K562 (cell line): ENCODE measurements around the gene FRMD4A. TPM values are rescaled to one million over a fixed set of nuclear protein-coding genes. Genes with fewer than 3 reads are reported as not detected.

Experiments used
- ATF7 ChIP-seq: fragments of 450-650 bp; IDR thresholded peaks from 2 replicates; pipeline ENCODE4 v1.7.1; 2014; ENCODE audit warnings: mild to moderate bottlenecking, moderate library complexity
- BCLAF1 ChIP-seq, 2 experiments: fragments of 450-650 bp in 1 of 2; IDR thresholded peaks; 2 replicates each; pipeline ENCODE4 v1.6.1; 2011 to 2017; ENCODE audit warnings: low read depth in 2 of 2, antibody characterized with exemption in 1 of 2, borderline replicate concordance in 1 of 2, low read length in 1 of 2, mild to moderate bottlenecking in 1 of 2, mixed read lengths in 1 of 2; ENCODE audit not compliant: control insufficient read depth in 1 of 2
- CC2D1A ChIP-seq: fragments of 450-650 bp; IDR thresholded peaks from 2 replicates; pipeline ENCODE4 v1.6.1; 2017; ENCODE audit warnings: mild to moderate bottlenecking
- CREB1 ChIP-seq, 2 experiments: sonication (generic) in 1 of 2; formaldehyde crosslinking in 1 of 2; IDR thresholded peaks; 2 replicates each; pipeline versions ENCODE4 v1.6.1 to v1.8.0; 2012 to 2022; ENCODE audit warnings: inconsistent platforms in 1 of 2, mild to moderate bottlenecking in 1 of 2, missing genetic modification reagents in 1 of 2, moderate library complexity in 1 of 2
- GATAD2A ChIP-seq: fragments of 450-650 bp; IDR thresholded peaks from 2 replicates; pipeline ENCODE4 v1.6.1; 2017
- MYNN ChIP-seq, 2 experiments: sonication (generic); formaldehyde crosslinking in 1 of 2; IDR thresholded peaks; 2 replicates each; pipeline versions ENCODE4 v1.5.0 to v1.6.1; 2016 to 2020; ENCODE audit warnings: antibody characterized with exemption in 1 of 2, missing genetic modification reagents in 1 of 2
- NBN ChIP-seq: fragments of 450-650 bp; IDR thresholded peaks from 2 replicates; pipeline ENCODE4 v1.6.1; 2016; ENCODE audit warnings: low read depth, mild to moderate bottlenecking
- SFPQ ChIP-seq: fragments of 200-400 bp; formaldehyde crosslinking; IDR thresholded peaks from 2 replicates; pipeline ENCODE4 v1.6.1; 2017; ENCODE audit warnings: mild to moderate bottlenecking, low read depth, low read length, moderate library complexity
- TOE1 ChIP-seq, 2 experiments: fragments of 450-650 bp in 1 of 2; sonication (generic) in 1 of 2; formaldehyde crosslinking in 1 of 2; IDR thresholded peaks; 2 replicates each; pipeline versions ENCODE4 v1.7.1 to v1.8.0; 2016 to 2022; ENCODE audit warnings: borderline replicate concordance in 2 of 2, mild to moderate bottlenecking in 2 of 2, antibody characterized with exemption in 1 of 2, inconsistent platforms in 1 of 2, low read depth in 1 of 2, missing genetic modification reagents in 1 of 2, moderate library complexity in 1 of 2
- VEZF1 ChIP-seq: fragments of 200-800 bp; sonication (Bioruptor generic); IDR thresholded peaks from 2 replicates; pipeline ENCODE4 v1.6.1; 2017; ENCODE audit warnings: missing genetic modification characterization, missing compliant biosample characterization
- ZNF512 ChIP-seq: IDR thresholded peaks from 2 replicates; pipeline ENCODE4 v1.6.1; 2016; ENCODE audit warnings: missing genetic modification characterization, missing compliant biosample characterization
- ZNF668 ChIP-seq: fragments of 250-450 bp; sonication (Bioruptor Pico); IDR thresholded peaks from 2 replicates; pipeline ENCODE4 v1.8.0; 2022; ENCODE audit warnings: mild to moderate bottlenecking, inconsistent platforms
- polyA plus RNA-seq, 8 experiments: library from polyadenylated mRNA; depleted of rRNA in 4 of 8; stranded (reverse) in 5 of 8; unstranded in 3 of 8; fragments of >200 nt; fragmentation: Nextera tagmentation in 2 of 8; fragmentation: Illumina TruSeq in 1 of 8; extraction: Ambion mirVana in 2 of 8; extraction: Trizol in 1 of 8; gene quantifications; 2 replicates each; pipeline versions ENCODE4 v1.2.1 to v1.2.3, GENCODE V29; 2011 to 2014; ENCODE audit warnings: inconsistent platforms in 1 of 8, missing spikeins in 1 of 8
- total RNA-seq, 7 experiments: library from RNA; depleted of rRNA in 6 of 7; stranded (reverse); fragments of >200 nt in 6 of 7; fragmentation: Illumina TruSeq in 2 of 7; extraction: Trizol in 2 of 7; gene quantifications; 2 replicates each; pipeline versions ENCODE4 v1.2.1 to v1.2.3, GENCODE V29; 2011 to 2021; ENCODE audit warnings: low replicate concordance in 1 of 7

The FRMD4A gene
- total and polyA plus RNA-seq, 9 of the 15 experiments (the other 6 are each of a cell fraction or from before 2014, with no cell fraction given) = 0.80 to 5.2 (median 3.0) TPM

- no peak for TF ChIP-seq TOE1 (IDR thresholded peaks at IDR 0.05; ENCODE audit: borderline replicate concordance)
- no peak for TF ChIP-seq TOE1 (CRISPR knock-in tag; IDR thresholded peaks at IDR 0.05; ENCODE audit: borderline replicate concordance, low read depth)
- TF ChIP-seq ATF7 = peak; percentile 50; the same call in 1 of the 2 replicates
- TF ChIP-seq ZNF512 = no peak
- peak; percentile 90; the same call in 1 of the 2 replicates for TF ChIP-seq CC2D1A
- TF ChIP-seq NBN = peak; percentile 34; the same call in 1 of the 2 replicates
- TF ChIP-seq MYNN (IDR thresholded peaks at IDR 0.05) = 0 out of 2 replicates have a peak, but pooled peaks have one; percentile 48
- no peak for TF ChIP-seq MYNN (CRISPR knock-in tag; IDR thresholded peaks at IDR 0.05)
- peak; percentile 56 for TF ChIP-seq VEZF1 (CRISPR knock-in tag)
- TF ChIP-seq SFPQ = no peak
- TF ChIP-seq GATAD2A = no peak
- no peak for TF ChIP-seq ZNF668 (CRISPR knock-in tag)
- TF ChIP-seq CREB1 (IDR thresholded peaks at IDR 0.05) = peak; percentile 51
- TF ChIP-seq CREB1 (CRISPR knock-in tag; IDR thresholded peaks at IDR 0.05) = no peak
- TF ChIP-seq BCLAF1 (IDR thresholded peaks at IDR 0.05; ENCODE audit: borderline replicate concordance in 1 of 2, control insufficient read depth in 1 of 2, low read depth in 2 of 2, low read length in 1 of 2) = 0 out of 4 replicates have a peak, but pooled peaks of 1 of the 2 experiments have one; percentile 32
These were observed 149.7 kb downstream of the FRMD4A start (continued) for GRCh38 chr10:14180911-14181566.
